ENCODE data around the gene BRICD5.
A peak's percentile ranks its signal among the peaks of the same experiment; 100 is the strongest.
"Not testable (repeated sequence)": the region's sequence is repeated elsewhere in the genome, so short reads cannot be mapped to it uniquely, and the experiment has no call there.

The BRICD5 gene

DNA sequence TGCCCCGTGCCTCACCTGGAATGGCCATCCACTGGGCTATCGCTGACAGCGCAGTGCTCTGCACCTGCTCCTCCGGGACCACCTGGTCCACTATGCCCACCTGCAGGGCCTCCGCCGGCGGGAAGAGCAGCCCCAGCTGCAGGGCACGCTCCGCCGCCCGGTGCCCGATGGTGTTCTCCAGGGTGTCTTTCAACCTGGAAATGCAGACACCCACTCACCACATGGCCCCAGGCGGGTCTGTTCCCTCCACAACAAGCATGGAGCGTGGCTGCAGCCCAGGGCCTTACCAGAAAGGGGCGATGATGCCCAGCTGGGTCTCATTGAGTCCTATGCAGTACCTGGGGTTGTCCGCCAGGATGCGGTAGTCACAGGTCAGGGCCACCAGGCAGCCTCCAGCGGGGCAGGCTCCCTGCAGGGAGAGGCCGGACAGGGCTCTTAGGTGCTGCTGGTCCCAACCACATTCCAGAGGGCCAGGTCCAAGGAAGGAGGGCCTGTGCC lies 32.4 kb upstream of the BRICD5 start:
- DNase-seq, result no peak

DNA sequence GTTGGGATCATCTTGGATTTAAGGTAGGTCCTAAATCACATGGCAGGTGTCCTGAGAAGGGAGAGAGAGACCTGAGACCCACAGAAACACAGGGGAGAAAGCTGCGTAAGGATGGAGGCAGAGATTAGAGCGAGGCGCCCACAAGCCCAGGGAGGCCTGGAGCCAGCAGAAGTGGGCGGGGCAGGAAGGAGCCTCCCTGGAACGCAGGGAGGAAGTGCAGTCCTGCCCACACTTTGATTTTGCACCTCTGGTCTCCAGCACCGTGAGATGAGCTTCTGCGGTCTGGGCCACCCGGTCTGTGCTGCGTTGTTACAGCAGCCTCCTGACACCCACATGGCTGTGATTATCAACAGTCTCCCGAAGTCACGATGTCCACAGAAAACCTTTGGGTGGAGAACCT lies 31.9 kb upstream of the BRICD5 start:
- Histone ChIP-seq H3K4me1 (ENCODE audit: insufficient read depth, low read length) (no peaks in the 10 kb centered on the region), H4K20me1 (ENCODE audit: insufficient read depth, low read length) (peaks cover 17% of the 10 kb centered on the region), H3K4me2 (ENCODE audit: insufficient read depth, low read length) (no peak overlapping the region), H3K36me3 (ENCODE audit: insufficient read depth, low read length) (peaks cover 68% of the 10 kb centered on the region), H2AFZ (ENCODE audit: low read depth, low read length) (no peak overlapping the region), H3K27ac (ENCODE audit: low read length) (no peak overlapping the region), H3K4me3 (ENCODE audit: low read depth in 1 of 2, low read length in 2 of 2) (no peak overlapping the region), H3K79me2 (ENCODE audit: insufficient read depth, low read length) (no peaks in the 10 kb centered on the region), H3K9ac (ENCODE audit: low read depth, low read length) (no peak overlapping the region), H3K9me3 (ENCODE audit: insufficient read depth, low read length, severe bottlenecking) (no peaks in the 10 kb centered on the region), H3K27me3 (ENCODE audit: insufficient read depth, low read length, poor library complexity) (no peaks in the 10 kb centered on the region)
- TF ChIP-seq CTCF (IDR thresholded peaks at IDR 0.05; ENCODE audit: borderline replicate concordance, extremely low read depth, low read length, poor library complexity, severe bottlenecking) (no peak), EZH2 (IDR thresholded peaks at IDR 0.05; ENCODE audit: borderline replicate concordance, low read depth, low read length, severe bottlenecking) (no peak)
- no peak for DNase-seq
- no peak for ATAC-seq (ENCODE audit: insufficient read depth, low read depth)

More for the DNA sequence above, 32.4 kb upstream of the BRICD5 start:
- Histone ChIP-seq H3K36me3 (ENCODE audit: insufficient read depth, low read length) (peaks cover 67% of the 10 kb centered on the region), H3K27me3 (ENCODE audit: insufficient read depth, low read length, poor library complexity) (no peaks in the 10 kb centered on the region), H4K20me1 (ENCODE audit: insufficient read depth, low read length) (peaks cover 17% of the 10 kb centered on the region), H3K27ac (ENCODE audit: low read length) (no peak overlapping the region), H3K79me2 (ENCODE audit: insufficient read depth, low read length) (no peaks in the 10 kb centered on the region), H3K4me3 (ENCODE audit: low read depth in 1 of 2, low read length in 2 of 2) (no peak overlapping the region), H3K4me2 (ENCODE audit: insufficient read depth, low read length) (no peak overlapping the region), H3K4me1 (ENCODE audit: insufficient read depth, low read length) (no peaks in the 10 kb centered on the region), H3K9ac (ENCODE audit: low read depth, low read length) (no peak overlapping the region), H2AFZ (ENCODE audit: low read depth, low read length) (no peak overlapping the region), H3K9me3 (ENCODE audit: insufficient read depth, low read length, severe bottlenecking) (no peaks in the 10 kb centered on the region)
- ATAC-seq (ENCODE audit: insufficient read depth, low read depth), result no peak
- TF ChIP-seq CTCF (IDR thresholded peaks at IDR 0.05; ENCODE audit: borderline replicate concordance, extremely low read depth, low read length, poor library complexity, severe bottlenecking) (no peak), EZH2 (IDR thresholded peaks at IDR 0.05; ENCODE audit: borderline replicate concordance, low read depth, low read length, severe bottlenecking) (no peak)

GRCh38 chr16:2240331-2240730 lies 29.7 kb upstream of the BRICD5 start:
- H3K4me2 ChIP-seq (ENCODE audit: insufficient read depth, low read length); H3K4me1 ChIP-seq (ENCODE audit: insufficient read depth, low read length); H3K9me3 ChIP-seq (ENCODE audit: insufficient read depth, low read length, severe bottlenecking); H3K27ac ChIP-seq (ENCODE audit: low read length); ATAC-seq (ENCODE audit: insufficient read depth, low read depth); DNase-seq; H3K4me3 ChIP-seq (ENCODE audit: low read depth in 1 of 2, low read length in 2 of 2); H3K79me2 ChIP-seq (ENCODE audit: insufficient read depth, low read length); H3K27me3 ChIP-seq (ENCODE audit: insufficient read depth, low read length, poor library complexity); H2AFZ ChIP-seq (ENCODE audit: low read depth, low read length); H3K9ac ChIP-seq (ENCODE audit: low read depth, low read length): not testable (repeated sequence)
- peaks cover 67% of the 10 kb centered on the region for H3K36me3 ChIP-seq (ENCODE audit: insufficient read depth, low read length)
- peaks cover 26% of the 10 kb centered on the region for H4K20me1 ChIP-seq (ENCODE audit: insufficient read depth, low read length)

GRCh38 chr16:2238838-2239675 lies 28.4 kb upstream of the BRICD5 start:
- Histone ChIP-seq H3K27ac (ENCODE audit: low read length) (no peak overlapping the region), H3K4me3 (ENCODE audit: low read depth in 1 of 2, low read length in 2 of 2) (no peak overlapping the region), H3K79me2 (ENCODE audit: insufficient read depth, low read length) (no peaks in the 10 kb centered on the region), H3K27me3 (ENCODE audit: insufficient read depth, low read length, poor library complexity) (no peaks in the 10 kb centered on the region), H3K36me3 (ENCODE audit: insufficient read depth, low read length) (peaks cover 67% of the 10 kb centered on the region), H3K9ac (ENCODE audit: low read depth, low read length) (no peak overlapping the region), H3K4me1 (ENCODE audit: insufficient read depth, low read length) (no peaks in the 10 kb centered on the region), H3K4me2 (ENCODE audit: insufficient read depth, low read length) (no peak overlapping the region), H2AFZ (ENCODE audit: low read depth, low read length) (no peak overlapping the region), H4K20me1 (ENCODE audit: insufficient read depth, low read length) (peaks cover 30% of the 10 kb centered on the region), H3K9me3 (ENCODE audit: insufficient read depth, low read length, severe bottlenecking) (no peaks in the 10 kb centered on the region)
- TF ChIP-seq CTCF (IDR thresholded peaks at IDR 0.05; ENCODE audit: borderline replicate concordance, extremely low read depth, low read length, poor library complexity, severe bottlenecking), result no peak
- no peak for TF ChIP-seq EZH2 (IDR thresholded peaks at IDR 0.05; ENCODE audit: borderline replicate concordance, low read depth, low read length, severe bottlenecking)
- DNase-seq (no peak), ATAC-seq (ENCODE audit: insufficient read depth, low read depth) (peak; percentile 12; the same call in 2 of the 3 replicates)
